Stimulated activated CD8-positive, alpha-beta memory T cell treated with anti-CD3 and anti-CD28 coated beads, Interleukin-2, amount 100 ng/mL, for 48 hours (primary cell): ENCODE results near the gene APOLD1.

ENCODE experiments used
- DNase-seq, 2 donors: peaks; one replicate each; pipeline ENCODE4 v3.0.0-alpha.2; 2020; ENCODE audit warnings: low read depth in 2 of 2

APOLD1 gene

DNA sequence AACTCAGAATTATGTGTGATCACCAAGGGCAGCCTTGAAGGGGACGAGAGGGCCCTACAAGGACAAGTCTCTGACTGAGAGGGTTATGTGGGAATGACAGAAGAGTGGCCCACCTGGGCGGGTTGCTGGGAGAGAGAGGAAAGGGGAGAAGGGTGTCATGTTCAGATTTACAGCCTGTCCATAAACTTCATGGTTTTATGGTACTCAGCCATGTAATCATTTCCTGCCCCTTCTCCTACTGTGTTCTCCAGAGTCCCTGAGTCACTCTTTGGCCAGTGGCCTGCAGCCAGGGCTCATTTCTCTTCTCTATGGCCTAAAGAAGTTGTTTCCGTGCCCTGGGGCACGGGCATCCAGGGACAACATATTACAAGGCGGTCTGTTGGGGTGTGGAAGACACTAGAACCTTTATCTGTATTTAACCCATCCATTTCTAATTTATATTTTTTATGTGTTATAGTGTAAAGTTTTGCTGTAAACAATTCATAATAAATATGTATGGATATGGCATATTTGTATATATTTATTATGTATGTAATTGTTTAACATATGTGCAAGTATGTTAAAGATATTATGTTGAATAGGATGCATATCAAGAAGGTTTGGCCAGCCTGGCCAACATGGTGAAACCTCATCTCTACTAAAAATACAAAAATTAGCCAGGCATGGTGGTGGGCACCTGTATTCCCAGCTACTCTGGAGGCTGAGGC is 54.6 kb downstream of the APOLD1 start:
- no peak for DNase-seq

DNA sequence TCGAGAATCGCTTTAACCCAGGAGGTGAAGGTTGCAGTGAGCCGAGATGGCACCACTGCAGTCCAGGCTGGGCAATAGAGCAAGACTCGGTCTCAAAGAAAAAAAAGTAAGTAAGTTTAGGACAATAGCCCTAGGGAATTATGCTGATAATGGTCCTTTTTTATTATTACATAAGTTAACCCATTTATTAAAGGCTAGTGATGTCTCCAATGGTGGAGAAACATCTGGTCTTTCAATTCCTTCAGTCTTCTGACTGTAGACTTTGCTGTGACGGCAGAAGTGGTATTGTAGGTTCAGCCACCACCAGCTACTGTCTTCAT is 55.1 kb downstream of the APOLD1 start:
- no peak for DNase-seq
